ES-I3 (cell line): ENCODE results near the gene SUPT6H.

Experiments
- H3K36me3 ChIP-seq: 2 replicates; pipeline ENCODE4 v1.6.1; 2013; ENCODE audit warnings: mild to moderate bottlenecking, low read length, control low read depth, moderate library complexity; ENCODE audit not compliant: insufficient read depth
- H3K4me1 ChIP-seq: 2 replicates; pipeline ENCODE4 v1.6.1; 2013; ENCODE audit warnings: mild to moderate bottlenecking, control low read depth, low read length; ENCODE audit not compliant: insufficient read depth
- H3K9ac ChIP-seq: 2 replicates; pipeline ENCODE4 v1.6.1; 2013; ENCODE audit warnings: low read depth, mild to moderate bottlenecking, low read length, moderate library complexity
- H3K9me3 ChIP-seq: 2 replicates; pipeline ENCODE4 v1.6.1; 2013; ENCODE audit warnings: mild to moderate bottlenecking, low read length, moderate library complexity; ENCODE audit not compliant: control insufficient read depth, insufficient read depth

SUPT6H gene

DNA sequence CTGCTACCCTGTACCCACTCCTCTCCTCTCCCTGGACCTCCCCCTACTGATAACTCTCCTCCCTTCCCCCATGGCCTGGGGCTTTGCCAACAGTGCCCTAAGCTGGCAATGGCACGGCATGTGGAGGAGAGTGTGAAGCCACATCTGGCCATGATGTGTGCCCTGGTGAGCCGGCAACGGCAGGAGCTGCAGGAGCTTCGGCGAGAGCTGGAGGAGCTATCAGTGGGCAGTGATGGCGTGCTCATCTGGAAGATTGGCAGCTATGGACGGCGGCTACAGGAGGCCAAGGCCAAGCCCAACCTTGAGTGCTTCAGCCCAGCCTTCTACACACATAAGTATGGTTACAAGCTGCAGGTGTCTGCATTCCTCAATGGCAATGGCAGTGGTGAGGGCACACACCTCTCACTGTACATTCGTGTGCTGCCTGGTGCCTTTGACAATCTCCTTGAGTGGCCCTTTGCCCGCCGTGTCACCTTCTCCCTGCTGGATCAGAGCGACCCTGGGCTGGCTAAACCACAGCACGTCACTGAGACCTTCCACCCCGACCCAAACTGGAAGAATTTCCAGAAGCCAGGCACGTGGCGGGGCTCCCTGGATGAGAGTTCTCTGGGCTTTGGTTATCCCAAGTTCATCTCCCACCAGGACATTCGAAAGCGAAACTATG is 87.0 kb downstream of the SUPT6H start:
- Histone ChIP-seq H3K9ac (no peak overlapping the region), H3K4me1 (peaks cover 18% of the 10 kb centered on the region; the same call in 1 of the 2 replicates), H3K9me3 (no peaks in the 10 kb centered on the region), H3K36me3 (peaks cover 33% of the 10 kb centered on the region)

DNA sequence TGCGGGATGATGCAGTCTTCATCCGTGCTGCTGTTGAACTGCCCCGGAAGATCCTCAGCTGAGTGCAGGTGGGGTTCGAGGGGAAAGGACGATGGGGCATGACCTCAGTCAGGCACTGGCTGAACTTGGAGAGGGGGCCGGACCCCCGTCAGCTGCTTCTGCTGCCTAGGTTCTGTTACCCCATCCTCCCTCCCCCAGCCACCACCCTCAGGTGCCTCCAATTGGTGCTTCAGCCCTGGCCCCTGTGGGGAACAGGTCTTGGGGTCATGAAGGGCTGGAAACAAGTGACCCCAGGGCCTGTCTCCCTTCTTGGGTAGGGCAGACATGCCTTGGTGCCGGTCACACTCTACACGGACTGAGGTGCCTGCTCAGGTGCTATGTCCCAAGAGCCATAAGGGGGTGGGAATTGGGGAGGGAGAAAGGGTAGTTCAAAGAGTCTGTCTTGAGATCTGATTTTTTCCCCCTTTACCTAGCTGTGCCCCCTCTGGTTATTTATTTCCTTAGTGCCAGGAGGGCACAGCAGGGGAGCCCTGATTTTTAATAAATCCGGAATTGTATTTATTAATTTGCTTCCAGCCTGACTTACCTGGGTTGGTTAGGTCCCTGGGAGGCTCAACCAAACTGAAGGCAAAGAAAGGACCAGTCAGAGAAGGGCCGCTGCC is 87.6 kb downstream of the SUPT6H start:
- Histone ChIP-seq H3K4me1 (peaks cover 18% of the 10 kb centered on the region; the same call in 1 of the 2 replicates), H3K9ac (no peak overlapping the region), H3K36me3 (peaks cover 33% of the 10 kb centered on the region), H3K9me3 (no peaks in the 10 kb centered on the region)

DNA sequence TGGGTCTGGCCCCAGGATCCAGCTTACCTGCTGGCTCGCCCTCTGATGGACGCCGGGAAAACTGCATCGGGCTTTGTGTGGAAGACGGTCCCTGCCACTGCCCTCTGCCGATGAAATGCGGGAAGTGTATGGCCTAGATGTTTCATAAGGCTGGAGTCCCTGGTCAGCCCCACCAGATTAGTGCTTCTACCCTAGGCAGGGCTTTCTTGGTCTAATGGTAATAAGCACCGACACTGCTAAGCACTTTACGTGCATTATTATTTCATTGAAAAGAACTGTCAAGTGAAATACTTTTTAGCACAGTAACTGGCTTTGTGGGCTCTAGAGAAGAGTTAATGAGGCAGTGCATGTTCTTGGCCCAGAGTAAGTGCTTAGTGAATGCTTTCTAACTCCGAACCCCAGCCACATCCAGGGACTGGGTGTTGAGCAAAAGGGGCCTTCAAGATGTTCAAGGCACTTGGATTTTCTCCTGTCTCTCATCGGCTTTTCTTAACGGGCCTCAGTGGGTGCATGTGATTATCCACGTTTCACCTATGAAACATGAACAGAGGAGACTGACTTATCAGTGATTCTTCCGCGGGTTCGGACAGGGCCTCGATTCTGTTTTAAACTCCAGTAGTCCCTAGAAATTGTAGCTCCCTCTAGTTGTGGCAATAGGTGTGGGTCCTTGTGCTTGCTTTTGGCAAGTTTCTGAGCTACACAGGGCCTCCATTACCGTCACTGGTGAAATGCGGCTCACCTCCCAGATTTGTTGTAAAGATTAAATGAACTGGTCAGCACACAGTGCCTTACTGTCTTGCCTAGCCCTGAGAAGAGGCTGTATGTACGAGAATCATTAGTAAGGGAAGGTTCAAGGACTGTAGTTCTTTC is 88.4 kb downstream of the SUPT6H start:
- no peak overlapping the region for H3K9ac ChIP-seq
- peaks cover 18% of the 10 kb centered on the region; the same call in 1 of the 2 replicates for H3K4me1 ChIP-seq
- peaks cover 33% of the 10 kb centered on the region for H3K36me3 ChIP-seq
- no peaks in the 10 kb centered on the region for H3K9me3 ChIP-seq

DNA sequence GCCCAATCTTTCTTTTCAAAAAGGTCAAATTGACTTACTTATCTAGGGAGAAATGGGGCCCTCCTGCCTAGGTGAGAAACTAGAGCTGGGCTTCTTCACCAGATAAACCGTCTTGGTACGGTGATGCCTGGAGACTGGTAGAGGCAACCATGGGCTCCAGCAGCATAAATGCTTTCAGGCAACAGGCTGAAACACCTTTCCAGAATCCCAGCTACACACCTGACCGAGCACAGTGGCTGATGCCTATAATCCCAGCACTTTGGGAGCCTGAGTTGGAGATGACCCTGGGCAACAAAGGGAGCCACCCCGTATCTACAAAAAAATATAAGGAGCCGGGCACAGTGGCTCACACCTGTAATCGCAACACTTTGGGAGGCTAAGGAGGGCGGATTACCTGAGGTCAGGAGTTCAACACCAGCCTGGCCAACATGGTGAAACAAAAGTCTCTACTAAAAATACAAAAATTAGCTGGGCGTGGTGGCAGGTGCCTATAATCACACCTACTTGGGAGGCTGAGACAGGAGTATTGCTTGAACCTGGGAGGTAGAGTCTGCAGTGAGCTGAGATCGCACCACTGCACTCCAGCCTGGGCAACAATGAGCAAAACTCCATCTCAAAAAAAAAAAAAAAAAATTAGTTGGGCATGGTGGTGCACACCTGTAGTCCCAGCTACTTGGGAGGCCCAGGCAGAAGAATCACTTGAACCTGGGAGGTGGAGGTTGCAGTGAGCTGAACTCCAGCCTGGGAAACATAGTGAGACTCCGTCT is 89.8 kb downstream of the SUPT6H start:
- Histone ChIP-seq H3K4me1 (peaks cover 8% of the 10 kb centered on the region; the same call in 1 of the 2 replicates), H3K36me3 (peaks cover 29% of the 10 kb centered on the region), H3K9ac (no peak overlapping the region), H3K9me3 (no peaks in the 10 kb centered on the region)
